Measurements from ENCODE around the gene U2SURP.
"Not testable (repeated sequence)": the region's sequence is repeated elsewhere in the genome, so short reads cannot be mapped to it uniquely, and the experiment has no call there.

Gene U2SURP

GRCh38 chr3:143014921-143015320 lies 13.6 kb downstream of the U2SURP start:
- DNase-seq (ENCODE audit: low read depth) = no peak

GRCh38 chr3:143016321-143016972 lies 15.1 kb downstream of the U2SURP start:
- no peak for DNase-seq (ENCODE audit: low read depth)

- no peak for DNase-seq (ENCODE audit: low read depth)
Measured at GRCh38 chr3:143024351-143024960, 23.1 kb downstream of the U2SURP start.

GRCh38 chr3:143031327-143031726 lies 30.0 kb downstream of the U2SURP start:
- no peak for DNase-seq (ENCODE audit: low read depth)

DNA sequence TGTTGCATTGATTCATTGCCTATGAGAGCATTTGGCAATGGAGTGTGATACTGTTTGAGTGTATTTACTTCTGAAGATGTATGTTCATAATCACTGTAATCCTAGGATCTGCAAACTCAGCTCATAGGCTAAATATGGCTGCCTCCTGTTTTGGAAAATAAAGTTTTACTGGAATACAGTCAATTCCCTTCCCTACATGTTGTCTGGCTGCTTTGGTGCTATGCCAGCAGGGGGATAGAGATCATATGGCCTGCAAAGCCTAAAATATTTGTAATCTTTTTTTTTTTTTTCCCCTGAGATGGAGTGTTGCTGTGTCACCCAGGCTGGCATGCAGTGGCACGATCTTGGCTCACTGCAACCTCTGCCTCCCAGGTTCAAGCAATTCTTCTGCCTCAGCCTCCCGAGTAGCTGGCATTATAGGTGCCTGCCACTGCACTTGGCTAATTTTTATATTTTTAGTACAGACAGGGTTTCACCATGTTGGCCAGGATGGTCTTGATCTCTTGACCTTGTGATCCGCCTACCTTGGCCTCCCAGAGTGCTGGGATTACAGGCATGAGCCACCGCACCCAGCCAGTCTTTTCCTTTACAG lies 30.5 kb downstream of the U2SURP start:
- DNase-seq (ENCODE audit: low read depth) = not testable (repeated sequence)

GRCh38 chr3:143035466-143036211 lies 34.3 kb downstream of the U2SURP start:
- no peak for DNase-seq (ENCODE audit: low read depth)

DNA sequence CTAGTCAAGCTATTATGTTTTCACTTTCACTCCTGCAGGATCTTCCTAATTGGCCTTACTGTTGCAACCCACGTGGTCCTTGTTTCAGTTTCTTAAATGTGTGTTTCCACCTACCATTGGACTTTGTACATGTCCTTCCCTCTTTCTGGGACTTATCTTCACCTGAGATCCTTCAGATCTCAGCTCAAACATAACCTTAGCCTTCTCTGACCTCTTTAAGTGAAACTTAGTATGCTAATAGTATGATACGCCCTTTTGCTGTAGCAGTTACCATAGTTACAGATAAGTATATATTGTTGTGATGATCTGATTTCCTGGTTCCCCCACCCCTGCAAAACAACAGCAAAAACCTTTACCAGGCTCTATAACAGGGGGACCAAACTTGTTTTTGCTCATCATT lies 35.2 kb downstream of the U2SURP start:
- no peak for DNase-seq (ENCODE audit: low read depth)

DNA sequence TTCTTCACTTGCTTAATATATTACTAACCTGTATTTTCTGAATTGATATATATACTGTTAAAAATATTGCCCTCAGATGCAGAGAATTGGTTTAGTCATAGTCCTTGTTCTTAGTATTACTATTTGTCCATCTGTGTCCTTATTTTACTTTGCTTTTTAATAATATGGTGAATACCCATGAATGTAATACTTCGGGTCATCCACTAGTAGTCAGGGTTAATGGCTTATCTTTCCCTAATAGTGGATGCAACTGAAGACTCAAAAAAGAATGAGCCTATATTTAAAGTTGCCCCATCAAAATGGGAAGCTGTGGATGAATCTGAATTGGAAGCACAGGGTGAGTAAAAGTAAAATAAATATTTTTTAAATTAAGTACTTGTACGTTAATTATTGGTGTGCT lies 36.5 kb downstream of the U2SURP start:
- DNase-seq (ENCODE audit: low read depth) = no peak

- DNase-seq (ENCODE audit: low read depth) = no peak
Measured at GRCh38 chr3:143040261-143040879, 39.0 kb downstream of the U2SURP start.

GRCh38 chr3:143041903-143042302 lies 40.5 kb downstream of the U2SURP start:
- no peak for DNase-seq (ENCODE audit: low read depth)

GRCh38 chr3:143045639-143046038 lies 44.3 kb downstream of the U2SURP start:
- DNase-seq (ENCODE audit: low read depth) = no peak

DNA sequence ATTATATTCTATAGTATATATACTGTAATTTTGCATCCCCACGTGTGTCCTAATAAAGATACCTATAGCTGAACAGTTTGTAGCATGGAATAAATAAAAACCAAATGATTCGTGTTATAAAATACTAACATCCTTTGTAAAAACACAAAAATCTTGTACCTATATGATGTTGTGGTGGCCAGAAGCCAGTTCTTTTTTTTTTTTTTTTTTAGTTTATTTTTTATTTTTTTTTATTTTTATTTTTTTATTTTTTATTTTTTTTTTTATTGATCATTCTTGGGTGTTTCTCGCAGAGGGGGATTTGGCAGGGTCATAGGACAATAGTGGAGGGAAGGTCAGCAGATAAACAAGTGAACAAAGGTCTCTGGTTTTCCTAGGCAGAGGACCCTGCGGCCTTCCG lies 44.7 kb downstream of the U2SURP start:
- DNase-seq (ENCODE audit: low read depth) = not testable (repeated sequence)

- DNase-seq (ENCODE audit: low read depth) = no peak
Measured at GRCh38 chr3:143054011-143054410, 52.6 kb downstream of the U2SURP start.

- DNase-seq (ENCODE audit: low read depth) = no peak
Measured at GRCh38 chr3:143056372-143056771, 55.0 kb downstream of the U2SURP start.

GRCh38 chr3:143060906-143061305 lies 59.5 kb downstream of the U2SURP start:
- DNase-seq (ENCODE audit: low read depth) = no peak

GRCh38 chr3:143063018-143063417 lies 61.6 kb downstream of the U2SURP start:
- no peak for DNase-seq (ENCODE audit: low read depth)

DNA sequence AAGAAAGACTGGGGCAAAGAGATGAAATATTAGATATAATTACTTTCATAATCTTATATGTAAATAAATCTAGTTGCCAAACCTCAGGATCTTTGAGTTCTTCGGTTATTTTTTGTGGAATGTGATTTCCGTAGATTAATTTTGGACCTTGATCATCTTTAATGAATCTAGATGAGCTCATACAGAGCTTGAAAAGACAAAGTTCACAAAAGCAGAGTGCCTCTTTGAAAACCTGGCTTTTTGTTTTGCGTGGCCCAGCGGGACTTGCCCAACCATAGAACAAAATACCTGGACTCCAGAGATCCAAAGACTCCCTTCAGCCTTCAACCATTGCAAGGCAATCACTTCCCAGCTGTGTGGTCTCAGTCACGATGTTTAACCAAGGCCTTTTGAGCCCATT lies 63.4 kb downstream of the U2SURP start:
- no peak for DNase-seq (ENCODE audit: low read depth)

DNA sequence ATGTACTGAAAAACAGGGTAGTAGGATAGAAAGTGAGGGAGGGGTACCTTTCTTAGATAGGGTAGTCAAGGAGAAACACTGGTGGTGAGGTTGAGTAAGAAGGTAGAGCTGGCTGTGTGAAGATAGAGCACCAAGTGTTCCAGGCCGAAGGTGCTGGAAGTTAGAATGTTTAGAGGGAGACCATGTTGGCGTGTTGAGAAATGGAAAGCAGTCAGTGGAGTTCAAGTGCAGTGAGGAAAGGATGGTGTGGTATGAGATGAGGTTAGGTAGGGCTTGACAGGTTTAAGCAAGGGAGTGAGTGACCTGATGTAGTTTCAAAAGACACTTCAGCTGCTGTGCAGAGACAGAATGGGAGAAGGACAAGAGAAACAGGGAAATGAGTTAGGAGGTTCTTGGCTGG lies 64.0 kb downstream of the U2SURP start:
- no peak for DNase-seq (ENCODE audit: low read depth)

DNA sequence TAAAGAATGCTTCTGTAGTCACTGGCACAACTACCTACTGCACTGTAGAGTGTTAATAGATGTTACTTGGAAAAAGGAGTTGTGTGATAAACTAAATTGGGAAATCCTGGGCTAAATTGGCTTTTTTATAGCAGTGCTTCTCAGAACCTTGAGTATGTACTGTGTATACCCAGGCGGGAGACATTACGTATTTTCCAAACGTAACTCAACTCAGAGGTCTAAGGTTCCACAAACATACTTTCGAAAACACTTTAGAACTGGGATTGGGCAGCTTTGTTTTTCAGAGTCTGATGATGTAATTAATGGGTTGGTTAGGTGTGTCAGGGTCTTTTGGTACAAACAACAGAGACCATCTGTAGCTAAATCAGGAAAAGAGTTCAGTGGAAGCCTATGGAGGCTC lies 64.7 kb downstream of the U2SURP start:
- no peak for DNase-seq (ENCODE audit: low read depth)

- no peak for DNase-seq (ENCODE audit: low read depth)
Measured at GRCh38 chr3:143067201-143067600, 65.8 kb downstream of the U2SURP start.

- DNase-seq (ENCODE audit: low read depth) = no peak
Measured at GRCh38 chr3:143068059-143068458, 66.7 kb downstream of the U2SURP start.

DNA sequence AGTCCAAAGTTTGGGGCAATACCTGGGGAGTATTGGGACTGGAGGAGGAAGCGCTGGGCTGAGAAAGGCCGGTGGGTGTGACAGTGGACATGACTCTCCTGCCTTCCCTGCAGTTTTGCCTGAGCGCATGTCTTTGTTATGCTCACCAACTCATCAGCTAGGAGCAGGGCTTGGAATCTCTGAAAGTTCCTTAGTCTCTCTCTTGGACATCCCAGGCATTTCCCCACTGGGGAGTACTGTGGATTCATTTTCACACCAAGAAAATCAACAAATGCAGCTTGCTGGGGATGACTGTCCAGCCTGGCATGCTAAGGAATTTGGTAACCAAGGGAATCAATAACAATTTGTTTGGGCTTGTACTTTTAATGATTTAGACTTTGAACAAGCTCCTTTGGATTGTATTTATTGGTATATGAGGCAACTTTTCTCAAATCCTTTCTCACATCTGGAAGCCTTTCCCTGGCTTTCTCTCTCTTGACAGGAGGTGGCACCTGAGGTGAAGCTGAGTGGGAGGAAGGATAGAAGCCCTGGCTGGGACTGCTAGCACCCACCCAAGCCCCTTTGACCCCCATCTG lies 69.7 kb downstream of the U2SURP start:
- DNase-seq (ENCODE audit: low read depth) = no peak
